ENCODE measurements around the gene PCID2.

The PCID2 gene

DNA sequence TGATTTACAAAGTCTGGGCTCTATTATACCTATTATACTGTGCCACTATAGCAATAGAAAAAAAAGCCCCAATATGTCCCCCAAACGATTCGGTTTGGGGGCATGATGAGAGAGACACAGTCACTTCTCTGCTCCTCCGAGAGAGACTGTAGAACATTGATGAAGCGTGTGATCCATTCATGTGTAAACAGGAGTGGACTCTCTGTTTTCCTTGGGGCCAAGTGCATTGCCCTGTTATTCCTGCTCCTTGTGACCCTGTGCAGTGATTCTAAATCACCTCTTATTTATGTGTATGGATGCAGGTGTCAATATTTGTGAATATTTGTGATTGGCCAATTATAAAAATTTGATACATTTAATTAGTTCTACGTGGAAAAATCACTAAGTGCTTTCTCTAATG, 68.9 kb downstream of the PCID2 start:
- H3K27ac ChIP-seq: no peak overlapping the region
- no peak overlapping the region for H3K9ac ChIP-seq
- no peaks in the 10 kb centered on the region for H3K36me3 ChIP-seq
- H3K27me3 ChIP-seq: no peaks in the 10 kb centered on the region
- TF ChIP-seq Cebpa-rat (IDR thresholded peaks at IDR 0.05): no peak
- no peaks in the 10 kb centered on the region for H3K4me1 ChIP-seq
- H3K4me2 ChIP-seq: no peak overlapping the region
- H4K20me1 ChIP-seq: no peaks in the 10 kb centered on the region
- no peak overlapping the region for H3K4me3 ChIP-seq
- H3K9me3 ChIP-seq: no peaks in the 10 kb centered on the region

DNA sequence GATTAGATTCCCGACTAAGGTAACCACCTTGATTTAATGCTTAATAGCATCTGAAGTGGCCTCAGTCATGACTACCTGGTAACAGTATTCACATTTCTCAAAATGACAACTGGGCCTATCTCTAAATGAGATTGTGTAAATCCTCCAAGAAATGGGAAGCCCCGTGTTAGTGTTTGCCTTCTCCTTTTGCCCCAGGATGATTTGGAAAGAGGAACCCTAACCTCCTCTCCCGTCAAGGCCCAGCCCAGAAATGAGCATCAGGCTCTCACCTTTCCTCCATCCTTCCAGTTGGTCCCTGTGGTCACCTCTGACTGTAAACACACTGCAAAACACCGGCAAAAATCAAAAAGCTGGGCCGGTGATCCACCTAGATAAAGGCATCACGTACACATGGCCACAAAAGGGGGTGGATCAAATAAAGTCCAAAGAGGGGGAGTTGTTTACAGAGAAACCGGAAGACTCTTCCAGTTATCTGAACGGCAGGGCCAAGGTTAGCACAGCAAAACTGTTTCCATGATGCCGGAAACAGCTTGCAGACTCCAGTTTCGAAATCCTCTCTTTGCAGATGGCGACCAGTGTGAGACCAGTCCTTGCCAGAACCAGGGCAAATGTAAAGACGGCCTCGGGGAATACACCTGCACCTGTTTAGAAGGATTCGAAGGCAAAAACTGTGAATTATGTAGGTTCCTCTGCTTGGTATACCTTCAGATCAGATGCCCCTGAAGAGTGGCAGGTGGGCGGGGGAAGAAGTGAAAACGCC, 69.5 kb downstream of the PCID2 start:
- H3K9me3 ChIP-seq: no peaks in the 10 kb centered on the region
- H3K27ac ChIP-seq: no peak overlapping the region
- H3K36me3 ChIP-seq: no peaks in the 10 kb centered on the region
- no peaks in the 10 kb centered on the region for H4K20me1 ChIP-seq
- no peak overlapping the region for H3K4me2 ChIP-seq
- H3K27me3 ChIP-seq: no peaks in the 10 kb centered on the region
- no peaks in the 10 kb centered on the region for H3K4me1 ChIP-seq
- no peak for TF ChIP-seq Cebpa-rat (IDR thresholded peaks at IDR 0.05)
- H3K9ac ChIP-seq: no peak overlapping the region
- no peak overlapping the region for H3K4me3 ChIP-seq

DNA sequence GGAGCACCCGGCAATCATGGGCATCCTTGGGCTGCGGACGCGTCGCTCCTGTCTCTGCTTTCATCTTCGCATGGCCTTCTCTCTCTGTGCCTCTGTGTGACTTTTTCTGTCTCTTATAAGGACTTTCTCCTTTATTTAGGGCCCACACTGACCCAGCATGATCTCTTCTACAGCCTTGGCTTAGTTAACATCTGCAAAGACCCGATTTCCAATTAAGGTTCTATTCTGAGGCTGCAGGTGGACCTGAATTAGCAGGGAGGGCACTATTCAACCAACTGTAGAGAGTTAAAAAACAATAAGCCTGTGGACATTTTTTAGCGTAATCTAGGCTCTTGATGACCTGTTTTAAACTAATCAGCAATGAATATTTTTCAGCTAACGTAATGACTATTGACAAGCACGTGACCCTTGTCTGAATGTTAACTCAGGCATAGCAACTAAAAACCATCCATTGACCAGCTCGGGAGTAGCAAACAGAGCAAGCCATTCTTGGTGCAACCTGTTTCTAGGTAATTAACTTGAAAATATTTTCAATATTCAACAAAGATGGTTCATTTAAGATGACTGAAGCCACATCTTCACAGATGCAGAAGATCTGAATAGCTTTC, 70.7 kb downstream of the PCID2 start:
- no peak for TF ChIP-seq Cebpa-rat (IDR thresholded peaks at IDR 0.05)
- no peak overlapping the region for H3K9ac ChIP-seq
- no peak overlapping the region for H3K4me3 ChIP-seq
- H3K4me1 ChIP-seq: no peaks in the 10 kb centered on the region
- no peak overlapping the region for H3K4me2 ChIP-seq
- H4K20me1 ChIP-seq: no peaks in the 10 kb centered on the region
- no peaks in the 10 kb centered on the region for H3K9me3 ChIP-seq
- H3K27ac ChIP-seq: no peak overlapping the region
- no peaks in the 10 kb centered on the region for H3K27me3 ChIP-seq
- no peaks in the 10 kb centered on the region for H3K36me3 ChIP-seq

GRCh38 chr13:113135281-113135760, 73.1 kb downstream of the PCID2 start:
- H3K9me3 ChIP-seq: no peaks in the 10 kb centered on the region
- no peak for TF ChIP-seq Cebpa-rat (IDR thresholded peaks at IDR 0.05)
- H3K4me3 ChIP-seq: no peak overlapping the region
- H3K4me1 ChIP-seq: no peaks in the 10 kb centered on the region
- no peak overlapping the region for H3K27ac ChIP-seq
- H3K36me3 ChIP-seq: no peaks in the 10 kb centered on the region
- H3K4me2 ChIP-seq: no peak overlapping the region
- H4K20me1 ChIP-seq: no peaks in the 10 kb centered on the region
- H3K27me3 ChIP-seq: no peaks in the 10 kb centered on the region
- H3K9ac ChIP-seq: no peak overlapping the region

DNA sequence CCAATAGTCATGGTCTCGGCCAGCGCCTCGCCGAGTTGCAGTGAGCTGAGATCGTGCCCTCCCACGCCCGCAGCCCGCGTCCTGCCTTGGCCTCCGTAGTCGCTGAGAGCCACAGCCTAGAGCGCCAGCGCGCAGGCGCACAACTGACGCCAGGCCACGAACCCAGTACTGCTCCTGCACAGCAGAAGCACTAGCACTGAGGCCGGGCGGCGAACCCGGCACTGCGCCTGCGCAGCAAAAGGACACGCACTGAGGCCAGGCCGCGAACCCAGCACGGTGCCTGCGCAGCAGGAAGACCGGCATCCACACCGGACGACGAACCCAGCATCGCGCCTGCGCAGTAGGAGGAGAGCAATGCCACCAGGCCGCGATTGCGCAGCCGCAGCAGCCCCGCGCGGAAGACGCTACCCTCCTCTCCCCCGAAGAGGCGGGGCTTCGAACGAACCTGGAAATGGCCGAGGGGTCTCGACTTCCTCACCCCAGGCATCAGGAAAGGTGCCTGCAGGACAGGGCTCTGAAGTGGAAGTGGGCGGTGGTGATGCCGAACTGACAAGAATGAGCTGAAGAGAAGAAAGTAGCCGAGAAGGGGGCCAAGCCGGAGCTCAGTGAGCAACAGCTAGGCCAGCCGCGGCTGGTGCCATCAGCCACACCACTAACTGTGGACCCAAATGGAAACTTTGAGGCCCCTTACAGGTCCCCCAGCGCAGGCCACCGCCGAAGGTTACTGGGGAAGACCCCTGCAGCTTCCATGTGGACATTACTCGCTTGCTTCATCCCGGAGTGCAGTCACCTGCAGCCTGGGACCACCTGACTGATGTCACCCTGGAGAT, 78.3 kb downstream of the PCID2 start:
- H4K20me1 ChIP-seq: no peaks in the 10 kb centered on the region
- no peak overlapping the region for H3K4me2 ChIP-seq
- no peak overlapping the region for H3K9ac ChIP-seq
- no peaks in the 10 kb centered on the region for H3K36me3 ChIP-seq
- no peaks in the 10 kb centered on the region for H3K4me1 ChIP-seq
- H3K4me3 ChIP-seq: no peak overlapping the region
- TF ChIP-seq Cebpa-rat (IDR thresholded peaks at IDR 0.05): no peak
- no peaks in the 10 kb centered on the region for H3K9me3 ChIP-seq
- no peaks in the 10 kb centered on the region for H3K27me3 ChIP-seq
- H3K27ac ChIP-seq: no peak overlapping the region

- H3K4me1 ChIP-seq: no peaks in the 10 kb centered on the region
- no peak overlapping the region for H3K9ac ChIP-seq
- no peaks in the 10 kb centered on the region for H3K27me3 ChIP-seq
- no peaks in the 10 kb centered on the region for H3K36me3 ChIP-seq
- H3K9me3 ChIP-seq: no peaks in the 10 kb centered on the region
- TF ChIP-seq Cebpa-rat (IDR thresholded peaks at IDR 0.05): no peak
- H3K27ac ChIP-seq: no peak overlapping the region
- no peak overlapping the region for H3K4me3 ChIP-seq
- H3K4me2 ChIP-seq: no peak overlapping the region
- H4K20me1 ChIP-seq: no peaks in the 10 kb centered on the region
Measured at GRCh38 chr13:113129480-113129879, 79.0 kb downstream of the PCID2 start.
